Measurements from ENCODE around the gene ANKRD65.

The ANKRD65 gene

GRCh38 chr1:1438531-1439381 lies 17.7 kb upstream of the ANKRD65 start:
- no peak for TF ChIP-seq CTCF (IDR thresholded peaks at IDR 0.05)

GRCh38 chr1:1437904-1438376 lies 16.9 kb upstream of the ANKRD65 start:
- no peak for TF ChIP-seq CTCF (IDR thresholded peaks at IDR 0.05)

GRCh38 chr1:1437033-1437903 lies 16.2 kb upstream of the ANKRD65 start:
- TF ChIP-seq CTCF (IDR thresholded peaks at IDR 0.05) = no peak

GRCh38 chr1:1436630-1437032 lies 15.6 kb upstream of the ANKRD65 start:
- no peak for TF ChIP-seq CTCF (IDR thresholded peaks at IDR 0.05)

- no peak for TF ChIP-seq CTCF (IDR thresholded peaks at IDR 0.05)
Measured at GRCh38 chr1:1435911-1436629, 15.0 kb upstream of the ANKRD65 start.

- TF ChIP-seq CTCF (IDR thresholded peaks at IDR 0.05) = no peak
Measured at GRCh38 chr1:1435106-1435903, 14.2 kb upstream of the ANKRD65 start, which contains the start of gene VWA1. Gene VWA1 (plus strand): TSS chr1:1435690. CDS start chr1:1435749, 59 bp downstream.

Measured in LNCAP (cell line).